Posterior cingulate gyrus (tissue), 11 donors: ENCODE data around the gene SLC13A2.
"Not testable (repeated sequence)": the region's sequence is repeated elsewhere in the genome, so short reads cannot be mapped to it uniquely, and the experiment has no call there.

Experiments used
- DNase-seq, 10 donors: peaks; one replicate each; pipeline versions ENCODE4 v3.0.0 to v3.0.0-alpha.2; 2020 to 2021; ENCODE audit warnings: mixed read lengths in 3 of 10
- intact Hi-C: fragments of 100-400 bp; cut with DNase I; formaldehyde crosslinking; loops from one replicate; pipeline ENCODE4 v1.15.1; 2023

SLC13A2 gene

GRCh38 chr17:28473542-28473941, at the start of gene SLC13A2:
Gene SLC13A2 (plus strand): TSS chr17:28473644. CDS start chr17:28473713, 69 bp downstream.
- intact Hi-C loops: no loop called here
- peak in 1 of 10 donors; percentile 70 for DNase-seq

DNA sequence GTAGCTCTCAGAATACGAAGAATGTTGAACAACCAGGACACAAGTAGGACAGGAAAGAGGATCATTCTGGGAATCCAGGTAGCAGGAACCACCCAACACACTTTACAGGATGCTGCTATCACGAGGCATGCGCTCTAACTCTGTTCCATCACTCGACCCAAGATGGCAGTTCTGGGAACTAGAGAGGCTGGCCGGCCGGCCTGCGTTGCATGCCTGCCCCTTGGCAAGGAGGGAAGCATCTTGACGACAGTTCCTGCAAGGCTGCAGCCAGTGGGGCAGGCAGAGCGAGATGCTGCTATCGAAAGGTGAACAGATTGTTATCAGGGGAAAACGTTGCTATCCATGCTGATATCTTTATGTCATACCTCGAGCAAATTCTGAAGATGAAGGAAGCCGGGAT, 48.2 kb upstream of the SLC13A2 start:
- DNase-seq: no peak
- intact Hi-C loops: no loop called here

GRCh38 chr17:28426081-28426519, 47.3 kb upstream of the SLC13A2 start:
- intact Hi-C loops: no loop called here
- DNase-seq: no peak

GRCh38 chr17:28427371-28427770, 46.1 kb upstream of the SLC13A2 start:
- intact Hi-C loops: no loop called here
- no peak for DNase-seq

- DNase-seq, intact Hi-C loops: not testable (repeated sequence)
Measured at GRCh38 chr17:28427982-28428381, 45.5 kb upstream of the SLC13A2 start.

DNA sequence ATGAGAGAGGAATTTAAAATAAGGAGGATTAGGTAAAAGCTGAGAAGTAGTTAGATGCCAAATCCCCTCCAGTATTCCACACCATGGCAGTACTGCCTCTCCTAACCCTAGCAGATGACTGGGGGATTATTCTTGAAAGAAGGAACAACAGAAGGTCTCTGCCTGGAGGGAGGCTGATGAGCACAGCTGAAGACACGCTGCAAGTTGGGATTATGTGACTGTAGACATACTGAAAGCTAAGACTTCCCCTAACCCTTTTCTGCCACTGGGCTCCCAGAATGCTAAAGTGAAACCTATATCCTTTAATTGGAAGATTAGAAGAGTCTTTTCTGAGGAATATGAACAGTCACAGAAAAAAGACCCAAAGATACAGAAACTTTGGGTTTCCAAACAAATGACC, 39.7 kb upstream of the SLC13A2 start:
- DNase-seq: no peak
- intact Hi-C loops: no loop called here

- intact Hi-C loops, DNase-seq: not testable (repeated sequence)
Measured at GRCh38 chr17:28434326-28434725, 39.1 kb upstream of the SLC13A2 start.

- no peak for DNase-seq
- intact Hi-C loops: no loop called here
Measured at GRCh38 chr17:28443901-28444638, 29.4 kb upstream of the SLC13A2 start.

DNA sequence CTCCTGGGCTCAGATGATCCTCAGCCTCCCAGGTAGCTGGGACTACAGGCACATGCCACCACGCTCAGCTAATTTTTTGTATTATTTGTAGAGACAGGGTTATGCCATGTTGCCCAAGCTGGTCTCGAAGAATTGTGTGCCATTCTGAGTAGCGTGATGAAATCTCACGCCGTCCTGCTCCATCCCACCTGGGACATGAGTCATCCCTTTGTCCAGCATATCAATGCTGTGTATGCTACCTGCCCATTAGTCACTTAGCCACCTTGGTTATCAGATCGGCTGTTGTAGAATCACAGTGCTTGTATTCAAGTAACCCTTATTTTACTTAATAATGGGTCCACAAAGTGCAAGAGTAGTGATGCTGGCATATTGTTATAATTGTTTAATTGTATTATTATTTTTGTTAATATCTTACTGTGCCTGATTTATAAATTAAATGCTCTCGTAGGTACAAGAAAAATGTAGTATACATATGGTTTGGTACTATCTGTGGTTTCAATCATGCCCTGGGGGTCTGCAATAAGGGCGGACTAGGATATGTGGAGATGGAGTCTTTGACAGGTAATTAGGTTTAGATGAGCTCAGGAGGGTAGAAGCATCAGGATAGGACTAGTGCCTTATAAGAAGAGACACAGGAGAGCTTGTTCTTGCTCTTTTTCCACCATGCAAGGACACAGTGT, 26.6 kb upstream of the SLC13A2 start:
- intact Hi-C loops: no loop called here
- no peak for DNase-seq

DNA sequence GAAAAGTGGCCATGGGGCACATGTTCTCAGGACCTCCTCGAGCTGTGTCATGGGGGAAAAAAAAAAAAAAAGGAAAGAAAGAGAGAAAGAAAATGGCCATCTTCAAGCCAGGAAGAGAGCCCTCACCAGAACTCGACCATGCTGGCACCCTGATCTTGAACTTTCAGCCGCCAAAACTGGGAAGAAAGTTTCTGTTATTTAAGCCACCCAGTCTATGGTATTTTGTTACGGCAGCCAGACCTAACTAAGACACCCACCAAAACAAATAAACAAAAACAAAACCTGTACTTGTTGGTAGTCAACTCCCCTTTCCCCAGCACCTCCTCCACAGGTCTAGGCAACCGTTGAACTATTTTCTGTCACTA, 26.1 kb upstream of the SLC13A2 start:
- DNase-seq: no peak
- intact Hi-C loops: no loop called here

DNA sequence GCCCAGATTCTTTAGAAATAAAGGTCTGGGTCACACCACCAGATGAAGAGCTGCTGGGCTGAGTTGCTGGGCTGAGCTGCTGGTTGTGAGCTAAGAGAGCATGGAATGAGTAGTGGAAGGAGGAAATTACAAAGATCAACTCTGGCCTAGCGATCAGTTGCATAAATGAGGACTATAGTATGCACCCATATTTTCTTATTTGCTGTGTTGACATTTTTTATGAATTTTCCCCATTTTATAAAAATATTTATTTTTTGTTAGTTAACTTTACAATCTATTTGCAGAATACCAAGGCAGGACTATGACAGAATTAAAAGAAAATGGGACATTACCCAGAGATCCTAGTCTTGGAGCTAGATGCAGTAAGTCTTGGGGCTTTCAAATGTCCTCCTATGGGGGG, 23.6 kb upstream of the SLC13A2 start:
- no peak for DNase-seq
- intact Hi-C loops: no loop called here

DNA sequence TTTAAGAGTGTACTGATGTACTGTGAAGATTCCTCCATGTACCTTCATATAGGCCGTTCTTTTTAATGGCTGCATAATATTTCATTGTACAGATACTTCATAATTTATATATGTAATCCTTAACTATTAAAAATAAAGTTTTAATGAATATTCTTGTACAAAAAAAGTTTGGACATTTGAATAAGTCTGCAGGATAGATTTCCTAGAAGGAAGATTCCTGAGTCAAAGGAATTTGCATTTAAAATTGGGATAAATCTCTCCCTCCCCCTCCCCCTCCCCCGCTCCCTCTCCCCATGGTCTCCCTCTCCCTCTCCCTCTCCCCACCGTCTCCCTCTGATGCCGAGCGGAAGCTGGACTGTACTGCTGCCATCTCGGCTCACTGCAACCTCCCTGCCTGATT, 15.6 kb upstream of the SLC13A2 start:
- DNase-seq: no peak
- intact Hi-C loops: no loop called here

- intact Hi-C loops, DNase-seq: not testable (repeated sequence)
Measured at GRCh38 chr17:28458881-28459280, 14.6 kb upstream of the SLC13A2 start.

- peak in 1 of 10 donors; percentile 59 for DNase-seq
- intact Hi-C loops: no loop called here
Measured at GRCh38 chr17:28460901-28461300, 12.5 kb upstream of the SLC13A2 start.

DNA sequence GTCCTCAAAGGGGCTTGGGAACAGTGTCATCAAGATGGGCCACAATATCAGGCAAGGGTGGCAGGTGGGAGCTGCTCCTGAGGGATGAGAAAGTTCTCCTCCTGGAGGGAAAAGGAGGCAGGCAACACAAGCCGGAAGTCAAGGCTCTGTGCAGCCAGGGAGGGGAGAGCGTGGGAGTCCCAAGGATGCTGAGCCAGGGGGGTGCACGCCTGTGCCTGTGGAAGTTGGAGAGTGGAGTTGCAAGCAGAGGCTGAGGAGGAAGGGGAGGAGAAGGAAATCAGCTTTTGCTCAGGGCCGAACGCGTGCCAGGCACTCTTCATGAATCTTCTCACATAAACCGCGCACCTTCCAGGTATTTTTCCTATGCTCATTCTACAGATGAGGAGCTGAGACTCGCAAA, 7.4 kb upstream of the SLC13A2 start:
- DNase-seq: peak in 1 of 10 donors; percentile 18
- intact Hi-C loops: no loop called here

GRCh38 chr17:28466521-28467048, 6.9 kb upstream of the SLC13A2 start:
- peak in 1 of 10 donors; percentile 8 for DNase-seq
- intact Hi-C loops: no loop called here

GRCh38 chr17:28467456-28468025, 5.9 kb upstream of the SLC13A2 start:
- DNase-seq: peak in 1 of 10 donors; percentile 55
- intact Hi-C loops: no loop called here

DNA sequence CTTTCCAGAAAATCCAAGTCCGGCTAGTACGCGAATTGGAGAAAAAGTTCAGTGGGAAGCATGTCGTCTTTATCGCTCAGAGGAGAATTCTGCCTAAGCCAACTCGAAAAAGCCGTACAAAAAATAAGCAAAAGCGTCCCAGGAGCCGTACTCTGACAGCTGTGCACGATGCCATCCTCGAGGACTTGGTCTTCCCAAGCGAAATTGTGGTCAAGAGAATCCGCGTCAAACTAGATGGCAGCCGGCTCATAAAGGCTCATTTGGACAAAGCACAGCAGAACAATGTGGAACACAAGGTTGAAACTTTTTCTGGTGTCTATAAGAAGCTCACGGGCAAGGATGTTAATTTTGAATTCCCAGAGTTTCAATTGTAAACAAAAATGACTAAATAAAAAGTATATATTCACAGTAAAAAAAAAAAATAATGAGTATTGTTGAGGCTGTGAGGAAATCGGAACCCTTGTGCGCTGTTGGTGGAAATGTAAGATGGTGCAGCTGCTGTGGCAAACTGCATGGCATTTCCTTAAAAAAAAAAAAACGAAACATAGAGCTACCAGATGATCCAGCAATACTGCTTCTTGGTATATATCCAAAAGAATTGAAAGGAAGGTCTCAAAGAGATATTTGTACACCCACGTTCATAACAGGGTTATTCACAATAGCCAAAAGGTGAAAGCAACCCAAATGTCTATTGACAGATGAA, 5.3 kb upstream of the SLC13A2 start:
- intact Hi-C loops: not testable (repeated sequence)
- DNase-seq: peak in 1 of 10 donors; percentile 12

DNA sequence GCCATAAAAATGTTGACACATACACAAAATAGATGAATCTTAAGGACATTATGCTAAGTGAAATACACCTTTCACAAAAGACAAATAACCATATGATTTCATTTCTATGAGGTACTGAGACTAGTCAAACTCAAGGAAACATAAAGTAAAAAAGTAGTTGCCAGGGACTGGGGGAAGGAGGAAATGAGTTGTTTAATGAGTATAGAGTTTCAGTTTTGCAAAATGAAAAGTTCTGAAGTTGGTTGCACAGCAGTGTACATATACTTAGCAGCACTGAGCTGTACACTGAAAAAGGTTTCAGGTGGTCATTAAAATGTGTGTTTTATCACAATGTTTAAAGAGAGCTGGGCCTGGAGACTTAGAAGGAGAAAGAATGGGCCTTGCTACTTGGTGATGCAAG, 4.7 kb upstream of the SLC13A2 start:
- intact Hi-C loops: no loop called here
- no peak for DNase-seq

- no peak for DNase-seq
- intact Hi-C loops: no loop called here
Measured at GRCh38 chr17:28469376-28469775, 4.1 kb upstream of the SLC13A2 start.
